ENCODE results near the gene ZDHHC19. TPM values are rescaled to one million over a fixed set of nuclear protein-coding genes. Genes with fewer than 3 reads are reported as not detected.

ZDHHC19 gene
- polyA plus RNA-seq, 1 donor (not counting 4 experiments of a cell fraction or from before 2014, with no cell fraction given): not detected

GRCh38 chr3:196149831-196150301 lies 61.3 kb downstream of the ZDHHC19 start:
- H3K4me3 ChIP-seq (ENCODE audit: control insufficient read depth in 2 of 3, extremely low read depth in 1 of 3, insufficient read depth in 2 of 3, low read depth in 1 of 3, low read length in 3 of 3): no peak overlapping the region
- no peaks in the 10 kb centered on the region for H3K4me1 ChIP-seq (ENCODE audit: control insufficient read depth, extremely low read depth, insufficient read depth, low read length)
- H3K9ac ChIP-seq (ENCODE audit: control insufficient read depth, extremely low read depth, insufficient read depth, low read length): no peak overlapping the region
- no peaks in the 10 kb centered on the region for H4K20me1 ChIP-seq (ENCODE audit: control insufficient read depth, extremely low read depth, insufficient read depth, low read length)
- no peak for DNase-seq (ENCODE audit: low read depth, low spot score)
- no peak overlapping the region for H3K27ac ChIP-seq (ENCODE audit: control insufficient read depth, insufficient read depth, low read length)
- no peaks in the 10 kb centered on the region for H3K27me3 ChIP-seq (ENCODE audit: control insufficient read depth, extremely low read depth, insufficient read depth, low read length)
- H3K9me3 ChIP-seq (ENCODE audit: control insufficient read depth, low read depth, low read length): no peaks in the 10 kb centered on the region
- no peaks in the 10 kb centered on the region for H3K9me1 ChIP-seq (ENCODE audit: control insufficient read depth, extremely low read depth, insufficient read depth, low read length)
- H2AFZ ChIP-seq (ENCODE audit: control insufficient read depth, low read length): no peak overlapping the region
- no peak overlapping the region for H3K4me2 ChIP-seq (ENCODE audit: control insufficient read depth, extremely low read depth, insufficient read depth, low read depth, low read length)
- no peaks in the 10 kb centered on the region for H3K79me2 ChIP-seq (ENCODE audit: control insufficient read depth, insufficient read depth, low read length)
- FAIRE-seq: no peak
- no peak for TF ChIP-seq CTCF (optimal IDR thresholded peaks at IDR 0.05 in 1 of 3, IDR thresholded peaks at IDR 0.05 in 1 of 3, conservative IDR thresholded peaks at IDR 0.05 in 1 of 3; ENCODE audit: extremely low read depth in 1 of 3, insufficient read depth in 2 of 3, low read length in 3 of 3)
- TF ChIP-seq EZH2 (IDR thresholded peaks at IDR 0.05; ENCODE audit: low read length): no peak
- H3K36me3 ChIP-seq (ENCODE audit: control insufficient read depth in 2 of 2, extremely low read depth in 1 of 2, insufficient read depth in 2 of 2, low read length in 2 of 2): no peaks in the 10 kb centered on the region
- dilution Hi-C loops (cut with MboI; ENCODE audit: extremely low pct_ligation_motif_present, low sequenced_read_pairs): no loop called here

GRCh38 chr3:196149375-196149774 lies 61.8 kb downstream of the ZDHHC19 start:
- no peaks in the 10 kb centered on the region for H3K79me2 ChIP-seq (ENCODE audit: control insufficient read depth, insufficient read depth, low read length)
- DNase-seq (ENCODE audit: low read depth, low spot score): no peak

More at GRCh38 chr3:196149375-196149774, 61.8 kb downstream of the ZDHHC19 start:
- H3K4me3 ChIP-seq (ENCODE audit: control insufficient read depth in 2 of 3, extremely low read depth in 1 of 3, insufficient read depth in 2 of 3, low read depth in 1 of 3, low read length in 3 of 3): no peak overlapping the region
- H3K9me3 ChIP-seq (ENCODE audit: control insufficient read depth, low read depth, low read length): no peaks in the 10 kb centered on the region
- H3K27me3 ChIP-seq (ENCODE audit: control insufficient read depth, extremely low read depth, insufficient read depth, low read length): no peaks in the 10 kb centered on the region
- H3K9ac ChIP-seq (ENCODE audit: control insufficient read depth, extremely low read depth, insufficient read depth, low read length): no peak overlapping the region
- no peaks in the 10 kb centered on the region for H3K9me1 ChIP-seq (ENCODE audit: control insufficient read depth, extremely low read depth, insufficient read depth, low read length)
- H3K4me2 ChIP-seq (ENCODE audit: control insufficient read depth, extremely low read depth, insufficient read depth, low read depth, low read length): no peak overlapping the region
- H4K20me1 ChIP-seq (ENCODE audit: control insufficient read depth, extremely low read depth, insufficient read depth, low read length): no peaks in the 10 kb centered on the region
- FAIRE-seq: no peak
- TF ChIP-seq EZH2 (IDR thresholded peaks at IDR 0.05; ENCODE audit: low read length) (no peak), CTCF (optimal IDR thresholded peaks at IDR 0.05 in 1 of 3, IDR thresholded peaks at IDR 0.05 in 1 of 3, conservative IDR thresholded peaks at IDR 0.05 in 1 of 3; ENCODE audit: extremely low read depth in 1 of 3, insufficient read depth in 2 of 3, low read length in 3 of 3) (no peak)
- H3K36me3 ChIP-seq (ENCODE audit: control insufficient read depth in 2 of 2, extremely low read depth in 1 of 2, insufficient read depth in 2 of 2, low read length in 2 of 2): no peaks in the 10 kb centered on the region
- no peaks in the 10 kb centered on the region for H3K4me1 ChIP-seq (ENCODE audit: control insufficient read depth, extremely low read depth, insufficient read depth, low read length)
- no peak overlapping the region for H3K27ac ChIP-seq (ENCODE audit: control insufficient read depth, insufficient read depth, low read length)
- H2AFZ ChIP-seq (ENCODE audit: control insufficient read depth, low read length): no peak overlapping the region
- dilution Hi-C loops (cut with MboI; ENCODE audit: extremely low pct_ligation_motif_present, low sequenced_read_pairs): no loop called here

Small RNA genes within 50 kb of the gene (small RNA-seq; reads per million reads assigned to genes)
- gene RF00019 (ENCODE audit: insufficient read length in 3 of 3, low read depth in 3 of 3, low replicate concordance in 1 of 3): 0 reads per million in 3 experiments

Other genes with a start within 250 kb of the ZDHHC19 start
- 57.2 to 125 TPM (median 109 TPM) in 3 replicates for gene TFRC, start 129.3 kb downstream of the ZDHHC19 start, polyA plus RNA-seq
- not detected in 3 replicates for gene SLC51A, start 5.1 kb upstream of the ZDHHC19 start, polyA plus RNA-seq
- 108 to 145 TPM (median 119 TPM) in 3 replicates for gene PCYT1A, start 76.3 kb upstream of the ZDHHC19 start, polyA plus RNA-seq
- 24.5 to 40.0 TPM (median 31.1 TPM) in 3 replicates for gene DYNLT2B, start 106.8 kb upstream of the ZDHHC19 start, polyA plus RNA-seq
- 2.3 to 4.0 TPM (median 3.7 TPM) in 3 replicates for gene TM4SF19, start 127.0 kb upstream of the ZDHHC19 start, polyA plus RNA-seq
- gene UBXN7, start 221.0 kb upstream of the ZDHHC19 start, polyA plus RNA-seq: 13.7 to 22.6 TPM (median 19.7 TPM) in 3 replicates

All from keratinocyte (primary cell).